H1 (cell line): Measurements from ENCODE around the gene RAB31.

Source experiments
- ATF3 ChIP-seq: IDR thresholded peaks from 2 replicates; pipeline ENCODE4 v1.6.1; 2011; ENCODE audit warnings: low read depth, mild to moderate bottlenecking, low read length; ENCODE audit not compliant: insufficient read depth
- BCL11A ChIP-seq, 2 experiments: IDR thresholded peaks; one replicate each; pipeline ENCODE4 v1.6.1; 2011; ENCODE audit warnings: low read depth in 2 of 2, low read length in 2 of 2, mild to moderate bottlenecking in 2 of 2
- CTCF ChIP-seq, 3 experiments: IDR thresholded peaks; 1 replicate in 2 of 3; 2 replicates in 1 of 3; pipeline versions ENCODE4 v1.5.1 to v1.6.1; 2011; ENCODE audit warnings: low read length in 3 of 3, mild to moderate bottlenecking in 3 of 3, inconsistent platforms in 2 of 3, low read depth in 1 of 3, moderate library complexity in 1 of 3; ENCODE audit not compliant: insufficient read depth in 1 of 3; ENCODE audit errors: control extremely low read depth in 1 of 3
- EZH2 ChIP-seq: fragments of 200-600 bp; sonication (generic); IDR thresholded peaks from 2 replicates; pipeline ENCODE4 v1.7.1; 2012; ENCODE audit warnings: low read depth, mild to moderate bottlenecking, moderate library complexity, low read length, inconsistent platforms; ENCODE audit not compliant: severe bottlenecking
- JUN ChIP-seq: IDR thresholded peaks from 2 replicates; pipeline ENCODE4 v1.6.1; 2011; ENCODE audit warnings: low read depth, mild to moderate bottlenecking, improper control_type of control experiment, low read length
- KDM1A ChIP-seq: fragments of 200-600, 300-600 bp; sonication (generic); IDR thresholded peaks from 2 replicates; pipeline ENCODE4 v1.7.1; 2016; ENCODE audit warnings: mild to moderate bottlenecking, low read length, borderline replicate concordance
- KDM5A ChIP-seq: fragments of 200-600 bp; IDR thresholded peaks from 2 replicates; pipeline ENCODE4 v1.7.1; 2012; ENCODE audit warnings: mild to moderate bottlenecking, low read length, inconsistent platforms, mixed read lengths
- POLR2A ChIP-seq, 2 experiments: IDR thresholded peaks; 1 replicate in 1 of 2; 2 replicates in 1 of 2; pipeline ENCODE4 v1.6.1; 2011; ENCODE audit warnings: low read depth in 2 of 2, low read length in 2 of 2, mild to moderate bottlenecking in 2 of 2; ENCODE audit errors: control extremely low read depth in 1 of 2
- POU5F1 ChIP-seq: IDR thresholded peaks from 2 replicates; pipeline ENCODE4 v1.6.1; 2011; ENCODE audit warnings: low read depth, mild to moderate bottlenecking, low read length, moderate library complexity
- RFX5 ChIP-seq: IDR thresholded peaks from 2 replicates; pipeline ENCODE4 v1.6.1; 2011; ENCODE audit warnings: low read depth, low read length, improper control_type of control experiment, borderline replicate concordance
- TAF1 ChIP-seq: IDR thresholded peaks from 2 replicates; pipeline ENCODE4 v1.6.1; 2011; ENCODE audit warnings: mild to moderate bottlenecking, low read depth, low read length
- YY1 ChIP-seq: IDR thresholded peaks from 2 replicates; pipeline ENCODE4 v1.6.1; 2011; ENCODE audit warnings: low read depth, mild to moderate bottlenecking, low read length

GRCh38 chr18:9839211-9839610, 131.1 kb downstream of the RAB31 start:
- TF ChIP-seq YY1, result no peak
- no peak for TF ChIP-seq ATF3
- no peak for TF ChIP-seq CTCF (IDR thresholded peaks at IDR 0.05; ENCODE audit: control extremely low read depth in 1 of 3, insufficient read depth in 1 of 3, low read depth in 1 of 3, low read length in 3 of 3)
- TF ChIP-seq POLR2A (IDR thresholded peaks at IDR 0.05; ENCODE audit: control extremely low read depth in 1 of 2, low read depth in 2 of 2, low read length in 2 of 2), result no peak
- TF ChIP-seq KDM1A, result no peak
- no peak for TF ChIP-seq TAF1
- no peak for TF ChIP-seq KDM5A
- TF ChIP-seq BCL11A (IDR thresholded peaks at IDR 0.05; ENCODE audit: low read depth in 2 of 2, low read length in 2 of 2), result no peak
- TF ChIP-seq POU5F1, result no peak
- no peak for TF ChIP-seq JUN
- no peak for TF ChIP-seq EZH2
- no peak for TF ChIP-seq RFX5
